Breast epithelium (tissue), 4 donors: ENCODE measurements around the gene PPFIA4. TPM values are rescaled to one million over a fixed set of nuclear protein-coding genes. Genes with fewer than 3 reads are reported as not detected.

Experiments
- DNase-seq, 2 donors: peaks; one replicate each; pipeline ENCODE4 v3.0.0-alpha.2; 2019; ENCODE audit warnings: low spot score in 2 of 2
- H3K27ac ChIP-seq, 2 donors: fragments of 200-600 bp; sonication (generic) in 1 of 2; one replicate each; pipeline ENCODE4 v1.5.1; 2016 to 2019; ENCODE audit warnings: mild to moderate bottlenecking in 1 of 2
- H3K27me3 ChIP-seq, 2 donors: fragments of 200-600 bp; sonication (generic) in 1 of 2; one replicate each; pipeline versions ENCODE4 v1.5.1 to v1.6.0; 2017 to 2019; ENCODE audit warnings: control low read depth in 1 of 2, mild to moderate bottlenecking in 1 of 2
- H3K36me3 ChIP-seq: fragments of 200-600 bp; one replicate; pipeline ENCODE4 v1.5.1; 2019
- H3K4me1 ChIP-seq, 2 donors: fragments of 200-600 bp; sonication (generic); one replicate each; pipeline ENCODE4 v1.5.1; 2016 to 2019; ENCODE audit warnings: control low read depth in 1 of 2
- H3K4me3 ChIP-seq, 3 donors: fragments of 200-600 bp; sonication (generic); 1 replicate in 2 of 3; 2 replicates in 1 of 3; pipeline ENCODE4 v1.5.1; 2016 to 2019; ENCODE audit warnings: mild to moderate bottlenecking in 3 of 3, moderate library complexity in 2 of 3
- H3K9me3 ChIP-seq, 2 donors: fragments of 200-600 bp; sonication (generic) in 1 of 2; one replicate each; pipeline ENCODE4 v1.5.1; 2016 to 2019; ENCODE audit warnings: control low read depth in 1 of 2
- POLR2A ChIP-seq: fragments of 450-650 bp; IDR thresholded peaks from one replicate; pipeline ENCODE4 v1.6.1; 2016; ENCODE audit warnings: antibody characterized with exemption, mild to moderate bottlenecking, moderate library complexity
- POLR2AphosphoS5 ChIP-seq, 3 donors: sonication (generic); formaldehyde crosslinking; IDR thresholded peaks; one replicate each; pipeline ENCODE4 v1.6.1; 2017; ENCODE audit warnings: antibody characterized with exemption in 3 of 3
- intact Hi-C: fragments of 100-400 bp; cut with DNase I; formaldehyde crosslinking; loops from one replicate; pipeline ENCODE4 v1.15.1; 2023; ENCODE audit warnings: low total_unique reads
- total RNA-seq, 3 donors: library from RNA; depleted of rRNA; stranded (reverse); fragments of >200 nt; gene quantifications; one replicate each; pipeline ENCODE4 v1.1.0, GENCODE V29; 2016
- TF ChIP-seq, protein P1 (sequence below), 3 donors: fragments of 450-650 bp; IDR thresholded peaks; one replicate each; pipeline ENCODE4 v1.5.1; 2016 to 2017; ENCODE audit warnings: antibody characterized with exemption in 3 of 3, mild to moderate bottlenecking in 3 of 3, moderate library complexity in 3 of 3

Gene PPFIA4
- total RNA-seq, 3 donors from 2014 or later: 0.80 to 5.6 (median 2.9) TPM

DNA sequence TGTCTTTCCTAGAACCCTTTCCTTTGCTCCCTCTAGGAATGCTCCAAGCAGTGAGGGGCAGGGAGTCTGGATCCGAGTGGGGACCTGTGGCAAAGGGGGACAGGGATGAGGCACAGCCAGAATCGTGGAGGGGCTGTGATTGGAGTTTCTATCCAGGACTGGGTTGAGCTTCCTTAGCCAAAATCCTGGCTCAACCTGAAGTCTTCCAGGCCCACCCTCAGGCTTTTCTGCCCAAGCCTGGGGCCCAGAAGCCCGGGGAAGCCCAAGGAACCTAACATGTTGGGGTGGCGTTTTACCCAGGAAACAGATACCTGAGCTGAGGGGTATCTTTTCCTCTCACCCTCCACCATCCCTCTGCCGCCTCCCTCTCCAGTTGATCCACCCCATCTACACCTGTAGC, 54.2 kb downstream of the PPFIA4 start:
- no peaks in the 10 kb centered on the region for H3K36me3 ChIP-seq
- no peaks in the 10 kb centered on the region for H3K9me3 ChIP-seq
- no peaks in the 10 kb centered on the region for H3K27me3 ChIP-seq
- no peaks in the 10 kb centered on the region for H3K4me1 ChIP-seq
- H3K27ac ChIP-seq: no peak overlapping the region
- no peak overlapping the region for H3K4me3 ChIP-seq
- intact Hi-C loops: no loop called here
- DNase-seq: no peak
- TF ChIP-seq, protein P1, sequence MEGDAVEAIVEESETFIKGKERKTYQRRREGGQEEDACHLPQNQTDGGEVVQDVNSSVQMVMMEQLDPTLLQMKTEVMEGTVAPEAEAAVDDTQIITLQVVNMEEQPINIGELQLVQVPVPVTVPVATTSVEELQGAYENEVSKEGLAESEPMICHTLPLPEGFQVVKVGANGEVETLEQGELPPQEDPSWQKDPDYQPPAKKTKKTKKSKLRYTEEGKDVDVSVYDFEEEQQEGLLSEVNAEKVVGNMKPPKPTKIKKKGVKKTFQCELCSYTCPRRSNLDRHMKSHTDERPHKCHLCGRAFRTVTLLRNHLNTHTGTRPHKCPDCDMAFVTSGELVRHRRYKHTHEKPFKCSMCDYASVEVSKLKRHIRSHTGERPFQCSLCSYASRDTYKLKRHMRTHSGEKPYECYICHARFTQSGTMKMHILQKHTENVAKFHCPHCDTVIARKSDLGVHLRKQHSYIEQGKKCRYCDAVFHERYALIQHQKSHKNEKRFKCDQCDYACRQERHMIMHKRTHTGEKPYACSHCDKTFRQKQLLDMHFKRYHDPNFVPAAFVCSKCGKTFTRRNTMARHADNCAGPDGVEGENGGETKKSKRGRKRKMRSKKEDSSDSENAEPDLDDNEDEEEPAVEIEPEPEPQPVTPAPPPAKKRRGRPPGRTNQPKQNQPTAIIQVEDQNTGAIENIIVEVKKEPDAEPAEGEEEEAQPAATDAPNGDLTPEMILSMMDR (IDR thresholded peaks at IDR 0.05): no peak
- TF ChIP-seq POLR2AphosphoS5 (IDR thresholded peaks at IDR 0.05) (no peak), POLR2A (no peak)

DNA sequence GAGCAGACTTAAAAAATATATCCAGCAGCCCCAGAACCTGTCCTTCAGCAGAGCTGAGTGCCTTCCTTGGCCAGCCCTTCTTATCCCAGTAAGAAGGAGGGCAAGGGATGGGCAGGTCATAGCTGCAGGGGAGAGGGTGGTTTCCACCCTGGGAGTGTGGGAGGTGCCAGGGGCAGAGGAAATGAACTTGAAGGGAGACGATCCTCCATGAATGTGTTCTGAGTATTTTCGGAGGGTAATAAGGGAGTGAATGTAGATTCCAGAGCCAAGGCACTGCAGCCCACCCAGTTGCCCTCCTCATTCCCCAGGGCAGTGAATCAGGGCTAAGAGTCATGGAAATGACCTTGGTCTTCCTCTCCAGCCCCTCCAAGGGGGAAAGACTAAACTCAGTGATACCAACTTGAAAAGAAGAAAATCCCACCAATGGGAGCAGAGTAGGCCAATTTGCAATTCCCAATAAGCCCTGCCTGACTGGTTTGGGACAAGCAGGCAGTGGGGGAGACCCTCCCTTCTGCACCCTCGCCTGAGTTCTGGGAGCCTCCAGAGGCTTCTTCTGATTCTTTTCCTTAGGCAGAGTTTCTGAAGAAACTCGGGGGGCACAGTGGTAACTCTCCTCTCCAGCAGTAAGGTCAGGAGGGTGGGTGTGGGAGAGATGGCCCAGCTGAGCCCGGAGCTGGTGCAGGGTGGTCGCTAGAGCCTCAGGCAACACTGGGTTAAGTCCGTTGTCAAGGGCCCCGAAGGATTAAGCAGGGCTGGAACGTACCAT, 55.4 kb downstream of the PPFIA4 start:
- Histone ChIP-seq H3K27ac (no peak overlapping the region), H3K4me3 (no peak overlapping the region), H3K4me1 (no peaks in the 10 kb centered on the region), H3K9me3 (no peaks in the 10 kb centered on the region), H3K27me3 (no peaks in the 10 kb centered on the region), H3K36me3 (no peaks in the 10 kb centered on the region)
- intact Hi-C loops: no loop called here
- DNase-seq: no peak
- TF ChIP-seq POLR2AphosphoS5 (IDR thresholded peaks at IDR 0.05) (no peak), POLR2A (no peak)
- TF ChIP-seq, protein P1 (IDR thresholded peaks at IDR 0.05): no peak

DNA sequence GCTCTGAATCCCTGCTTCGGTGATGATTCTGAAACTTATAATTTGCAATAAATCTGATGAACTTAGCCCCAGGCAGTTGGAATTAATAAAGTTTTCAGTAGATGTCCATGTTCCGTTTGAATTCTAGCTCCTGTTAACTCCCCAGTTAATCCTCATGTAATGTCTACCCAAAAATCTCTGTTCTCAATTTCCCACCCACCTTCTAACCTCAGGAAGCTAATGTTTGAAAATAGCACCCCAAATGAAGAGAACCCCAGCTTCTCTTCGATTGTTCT, 55.9 kb downstream of the PPFIA4 start:
- no peaks in the 10 kb centered on the region for H3K27me3 ChIP-seq
- no peaks in the 10 kb centered on the region for H3K9me3 ChIP-seq
- H3K27ac ChIP-seq: no peak overlapping the region
- no peaks in the 10 kb centered on the region for H3K36me3 ChIP-seq
- H3K4me1 ChIP-seq: no peaks in the 10 kb centered on the region
- intact Hi-C loops: no loop called here
- no peak overlapping the region for H3K4me3 ChIP-seq
- DNase-seq: no peak
- TF ChIP-seq, protein P1 (IDR thresholded peaks at IDR 0.05): no peak
- TF ChIP-seq POLR2A (no peak), POLR2AphosphoS5 (IDR thresholded peaks at IDR 0.05) (no peak)

DNA sequence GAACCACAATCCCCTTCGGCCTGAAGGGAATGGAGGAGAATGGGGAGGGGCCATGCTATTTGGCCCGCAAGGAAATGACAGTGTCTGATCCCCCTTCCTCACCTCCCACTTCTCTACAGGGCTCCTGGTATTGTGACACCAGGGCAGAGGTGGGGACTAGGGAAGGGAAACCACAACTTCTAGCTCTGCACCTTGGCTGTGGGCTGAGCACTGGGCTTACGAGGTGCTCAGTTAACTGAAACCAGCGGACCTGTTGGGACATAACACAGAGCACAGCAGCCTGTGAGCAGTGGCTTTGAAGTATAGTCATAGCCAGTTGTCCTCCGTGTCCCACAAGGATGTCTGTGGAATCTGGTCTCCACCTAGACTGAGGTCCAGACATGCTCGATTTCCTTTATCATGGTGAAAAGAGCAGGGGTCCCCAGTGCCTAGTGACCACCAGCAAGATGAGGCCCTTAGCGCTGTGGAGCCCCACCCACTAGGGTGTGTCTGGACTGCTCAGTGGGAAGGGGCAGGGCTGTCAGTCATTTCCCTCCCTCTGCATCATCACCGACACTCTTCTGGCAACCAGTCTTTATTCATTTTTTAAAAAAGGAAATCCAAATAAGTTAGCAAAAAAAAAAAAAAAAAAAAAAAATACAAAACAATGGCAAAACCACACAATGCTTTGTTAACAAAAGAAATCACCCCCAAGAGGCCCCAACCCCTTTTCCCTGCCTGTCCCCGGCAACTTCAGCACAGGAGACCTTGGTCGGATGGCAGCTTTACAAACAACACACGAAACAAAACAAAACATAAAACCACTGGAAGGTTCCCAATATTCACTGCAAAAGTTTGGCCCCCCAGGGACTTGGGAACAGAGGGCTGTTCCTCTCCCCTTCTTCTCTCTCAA, 56.5 kb downstream of the PPFIA4 start:
- TF ChIP-seq POLR2AphosphoS5 (IDR thresholded peaks at IDR 0.05): no peak
- TF ChIP-seq, protein P1 (IDR thresholded peaks at IDR 0.05): no peak
- TF ChIP-seq POLR2A: no peak
- no peaks in the 10 kb centered on the region for H3K4me1 ChIP-seq
- DNase-seq: no peak
- no peaks in the 10 kb centered on the region for H3K36me3 ChIP-seq
- no peaks in the 10 kb centered on the region for H3K9me3 ChIP-seq
- no peak overlapping the region for H3K27ac ChIP-seq
- no peak overlapping the region for H3K4me3 ChIP-seq
- intact Hi-C loops: no loop called here
- no peaks in the 10 kb centered on the region for H3K27me3 ChIP-seq

DNA sequence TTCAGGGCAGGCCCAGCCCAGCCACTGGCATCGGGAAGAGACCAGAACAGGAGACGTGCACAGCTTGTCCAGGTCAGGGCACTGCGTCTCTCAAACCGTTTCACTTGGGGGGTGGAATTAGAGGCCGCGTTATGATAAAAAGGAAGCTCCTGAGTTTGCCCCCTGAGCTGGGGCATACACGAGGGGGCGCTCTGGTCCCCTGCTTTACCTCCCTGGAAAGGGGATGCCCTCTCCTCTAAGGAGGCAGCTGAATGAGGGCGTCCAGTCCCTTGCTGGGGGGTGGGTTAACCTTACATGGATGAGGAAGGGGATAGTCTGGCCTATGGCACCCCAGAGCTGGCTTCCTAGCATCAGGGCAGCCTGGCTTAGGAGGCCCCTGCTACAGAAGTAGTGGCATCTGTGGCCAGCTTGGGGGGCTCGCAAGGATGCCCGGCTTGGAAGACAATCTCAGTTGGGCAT, 57.2 kb downstream of the PPFIA4 start:
- no peak for DNase-seq
- TF ChIP-seq POLR2A: no peak
- TF ChIP-seq, protein P1 (IDR thresholded peaks at IDR 0.05): no peak
- no peak for TF ChIP-seq POLR2AphosphoS5 (IDR thresholded peaks at IDR 0.05)
- H3K9me3 ChIP-seq: no peaks in the 10 kb centered on the region

More for the DNA sequence above, 57.2 kb downstream of the PPFIA4 start:
- H3K27me3 ChIP-seq: no peaks in the 10 kb centered on the region
- H3K27ac ChIP-seq: no peak overlapping the region
- H3K4me1 ChIP-seq: no peaks in the 10 kb centered on the region
- no peaks in the 10 kb centered on the region for H3K36me3 ChIP-seq
- no peak overlapping the region for H3K4me3 ChIP-seq
- intact Hi-C loops: no loop called here
